ENCODE data around the gene ARID3A.
A peak's percentile ranks its signal among the peaks of the same experiment; 100 is the strongest.

GRCh38 chr19:917323-918151 lies 8.3 kb upstream of the ARID3A start, which contains the start of gene KISS1R:
- TF ChIP-seq POLR2A (IDR thresholded peaks at IDR 0.05) = no peak
- TF ChIP-seq, protein P1, sequence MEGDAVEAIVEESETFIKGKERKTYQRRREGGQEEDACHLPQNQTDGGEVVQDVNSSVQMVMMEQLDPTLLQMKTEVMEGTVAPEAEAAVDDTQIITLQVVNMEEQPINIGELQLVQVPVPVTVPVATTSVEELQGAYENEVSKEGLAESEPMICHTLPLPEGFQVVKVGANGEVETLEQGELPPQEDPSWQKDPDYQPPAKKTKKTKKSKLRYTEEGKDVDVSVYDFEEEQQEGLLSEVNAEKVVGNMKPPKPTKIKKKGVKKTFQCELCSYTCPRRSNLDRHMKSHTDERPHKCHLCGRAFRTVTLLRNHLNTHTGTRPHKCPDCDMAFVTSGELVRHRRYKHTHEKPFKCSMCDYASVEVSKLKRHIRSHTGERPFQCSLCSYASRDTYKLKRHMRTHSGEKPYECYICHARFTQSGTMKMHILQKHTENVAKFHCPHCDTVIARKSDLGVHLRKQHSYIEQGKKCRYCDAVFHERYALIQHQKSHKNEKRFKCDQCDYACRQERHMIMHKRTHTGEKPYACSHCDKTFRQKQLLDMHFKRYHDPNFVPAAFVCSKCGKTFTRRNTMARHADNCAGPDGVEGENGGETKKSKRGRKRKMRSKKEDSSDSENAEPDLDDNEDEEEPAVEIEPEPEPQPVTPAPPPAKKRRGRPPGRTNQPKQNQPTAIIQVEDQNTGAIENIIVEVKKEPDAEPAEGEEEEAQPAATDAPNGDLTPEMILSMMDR (IDR thresholded peaks at IDR 0.05) = peak; percentile 42 to 61 (median 53)

All from Peyer's patch (tissue), 4 donors.